H1 (cell line): Measurements from ENCODE around the gene YPEL5. TPM values are rescaled to one million over a fixed set of nuclear protein-coding genes. Genes with fewer than 3 reads are reported as not detected.

Experiments
- CTCF ChIA-PET: fragments of 300-600 bp; sonication (Branson Sonifier 250); formaldehyde crosslinking; loops from one replicate; lab custom pipeline; 2021; ENCODE audit not compliant: partially characterized antibody; lab: Charles Lee
- POLR2A ChIA-PET: fragments of 300-600 bp; sonication (Branson Sonifier 250); formaldehyde crosslinking; loops from one replicate; lab custom pipeline; 2021; ENCODE audit warnings: inconsistent platforms; ENCODE audit not compliant: partially characterized antibody; lab: Charles Lee
- DNase-seq, 2 experiments: peaks; one replicate each; pipeline versions ENCODE4 v3.0.0 to v3.0.0-alpha.2; 2010 to 2022; ENCODE audit warnings: low spot score in 2 of 2, low read depth in 1 of 2, mixed read lengths in 1 of 2
- FAIRE-seq: peaks from 2 replicates; lab custom pipeline; 2011; peaks lifted over from hg19 to GRCh38; lab: Jason Lieb, UNC
- H2AFZ ChIP-seq: 2 replicates; pipeline ENCODE4 v1.8.1; 2012; ENCODE audit warnings: low read length, inconsistent platforms
- H2AK5ac ChIP-seq: 2 replicates; pipeline ENCODE4 v1.6.1; 2013; ENCODE audit warnings: low read depth, low read length
- H2BK120ac ChIP-seq: replicated peaks from 2 replicates; pipeline ENCODE3; 2013; ENCODE audit warnings: low read depth, low read length, inconsistent platforms
- H2BK12ac ChIP-seq: 2 replicates; pipeline ENCODE4 v1.6.1; 2013; ENCODE audit warnings: low read depth, low read length
- H2BK15ac ChIP-seq: 2 replicates; pipeline ENCODE4 v1.6.1; 2013; ENCODE audit warnings: low read length
- H2BK20ac ChIP-seq: 2 replicates; pipeline ENCODE4 v1.6.1; 2013; ENCODE audit warnings: low read length
- H2BK5ac ChIP-seq: 2 replicates; pipeline ENCODE4 v1.6.1; 2013; ENCODE audit warnings: low read depth, low read length
- H3K14ac ChIP-seq: 2 replicates; pipeline ENCODE4 v1.6.1; 2013; ENCODE audit warnings: inconsistent platforms; ENCODE audit not compliant: insufficient read length
- H3K18ac ChIP-seq: 2 replicates; pipeline ENCODE4 v1.6.1; 2013; ENCODE audit warnings: low read length; ENCODE audit errors: extremely low read depth
- H3K23ac ChIP-seq: 2 replicates; pipeline ENCODE4 v1.6.1; 2013; ENCODE audit warnings: inconsistent platforms; ENCODE audit not compliant: insufficient read length
- H3K23me2 ChIP-seq: 2 replicates; pipeline ENCODE4 v1.6.1; 2013; ENCODE audit warnings: low read depth, low read length
- H3K27ac ChIP-seq: 2 replicates; pipeline ENCODE4 v1.6.1; 2011; ENCODE audit warnings: low read depth, low read length, inconsistent platforms
- H3K27me3 ChIP-seq, 4 experiments: replicated peaks in 1 of 4; 1 replicate in 1 of 4; 2 replicates in 3 of 4; pipeline versions ENCODE4 v1.6.1 to v1.8.1; 2011 to 2013; ENCODE audit warnings: low read length in 3 of 4, mild to moderate bottlenecking in 3 of 4, inconsistent platforms in 2 of 4, mixed read lengths in 2 of 4, moderate library complexity in 1 of 4; ENCODE audit not compliant: control insufficient read depth in 3 of 4, insufficient read depth in 3 of 4; ENCODE audit errors: extremely low read depth in 1 of 4
- H3K36me3 ChIP-seq, 4 experiments: 2 replicates each; pipeline versions ENCODE4 v1.6.1 to v1.8.1; 2011 to 2013; ENCODE audit warnings: mild to moderate bottlenecking in 4 of 4, low read length in 3 of 4, moderate library complexity in 2 of 4, control low read depth in 1 of 4, inconsistent platforms in 1 of 4; ENCODE audit not compliant: insufficient read depth in 4 of 4, control insufficient read depth in 2 of 4
- H3K4ac ChIP-seq: replicated peaks from 2 replicates; pipeline ENCODE3; 2013; ENCODE audit warnings: low read length, low read depth, mixed read lengths, inconsistent platforms; ENCODE audit not compliant: insufficient read length
- H3K4me1 ChIP-seq, 4 experiments: replicated peaks in 1 of 4; 1 replicate in 1 of 4; 2 replicates in 3 of 4; pipeline versions ENCODE4 v1.6.1 to v1.8.1; 2011 to 2013; ENCODE audit warnings: low read length in 3 of 4, inconsistent platforms in 2 of 4, mixed read lengths in 1 of 4; ENCODE audit not compliant: insufficient read depth in 4 of 4, control insufficient read depth in 3 of 4
- H3K4me2 ChIP-seq, 2 experiments: 2 replicates each; pipeline versions ENCODE4 v1.6.1 to v1.8.1; 2011 to 2013; ENCODE audit warnings: low read depth in 2 of 2, low read length in 2 of 2, control low read depth in 1 of 2, inconsistent platforms in 1 of 2, mild to moderate bottlenecking in 1 of 2; ENCODE audit not compliant: insufficient read depth in 1 of 2
- H3K4me3 ChIP-seq, 4 experiments: fragments of 200-600, 300-600 bp in 1 of 4; sonication (generic), shearing (Covaris generic), sonication (Bioruptor Twin) in 1 of 4; 2 replicates each; pipeline versions ENCODE4 v1.5.1 to v1.8.1; 2011 to 2016; ENCODE audit warnings: low read length in 4 of 4, low read depth in 3 of 4, control low read depth in 2 of 4, inconsistent platforms in 2 of 4, mild to moderate bottlenecking in 2 of 4, mixed read lengths in 1 of 4, moderate library complexity in 1 of 4; ENCODE audit not compliant: insufficient read depth in 2 of 4; ENCODE audit errors: extremely low read depth in 1 of 4
- H3K56ac ChIP-seq: replicated peaks from 2 replicates; pipeline ENCODE3; 2013; ENCODE audit warnings: low read depth, mild to moderate bottlenecking, mixed read lengths, low read length, inconsistent platforms; ENCODE audit not compliant: insufficient read length
- H3K79me1 ChIP-seq: 2 replicates; pipeline ENCODE4 v1.6.1; 2013; ENCODE audit warnings: low read depth, low read length, control low read depth
- H3K79me2 ChIP-seq, 2 experiments: 2 replicates each; pipeline versions ENCODE4 v1.6.1 to v1.8.1; 2012 to 2013; ENCODE audit warnings: low read length in 2 of 2, mild to moderate bottlenecking in 2 of 2, inconsistent platforms in 1 of 2; ENCODE audit not compliant: insufficient read depth in 2 of 2, control insufficient read depth in 1 of 2
- H3K9ac ChIP-seq, 4 experiments: replicated peaks in 1 of 4; 1 replicate in 1 of 4; 2 replicates in 3 of 4; pipeline versions ENCODE4 v1.6.1 to v1.8.1; 2011 to 2013; ENCODE audit warnings: low read depth in 3 of 4, low read length in 3 of 4, control low read depth in 2 of 4, mild to moderate bottlenecking in 2 of 4, moderate library complexity in 2 of 4, inconsistent platforms in 1 of 4; ENCODE audit errors: extremely low read depth in 1 of 4
- H3K9me3 ChIP-seq, 2 experiments: 2 replicates each; pipeline versions ENCODE4 v1.6.1 to v1.8.1; 2012 to 2013; ENCODE audit warnings: mild to moderate bottlenecking in 2 of 2, moderate library complexity in 2 of 2, control low read depth in 1 of 2, inconsistent platforms in 1 of 2, low read depth in 1 of 2, low read length in 1 of 2, mixed read lengths in 1 of 2; ENCODE audit not compliant: insufficient read depth in 2 of 2
- H4K20me1 ChIP-seq, 2 experiments: replicated peaks in 1 of 2; 2 replicates each; pipeline versions ENCODE3 to v1.8.1; 2011 to 2013; ENCODE audit warnings: inconsistent platforms in 2 of 2, low read length in 2 of 2, mild to moderate bottlenecking in 1 of 2; ENCODE audit not compliant: insufficient read depth in 2 of 2, control insufficient read depth in 1 of 2
- H4K5ac ChIP-seq: 2 replicates; pipeline ENCODE4 v1.6.1; 2013; ENCODE audit warnings: low read length, low read depth, mixed read lengths, inconsistent platforms; ENCODE audit not compliant: insufficient read length
- H4K8ac ChIP-seq: 2 replicates; pipeline ENCODE4 v1.8.0; 2013; ENCODE audit warnings: mild to moderate bottlenecking, moderate library complexity, low read length, inconsistent platforms; ENCODE audit not compliant: insufficient read depth; ENCODE audit errors: extremely low read depth
- H4K91ac ChIP-seq: replicated peaks from 2 replicates; pipeline ENCODE3; 2013; ENCODE audit warnings: low read length, mixed read lengths, inconsistent platforms; ENCODE audit not compliant: insufficient read length
- BCL11A ChIP-seq, 2 experiments: IDR thresholded peaks; one replicate each; pipeline ENCODE4 v1.6.1; 2011; ENCODE audit warnings: low read depth in 2 of 2, low read length in 2 of 2, mild to moderate bottlenecking in 2 of 2
- CEBPB ChIP-seq: IDR thresholded peaks from 2 replicates; pipeline ENCODE4 v1.6.1; 2012; ENCODE audit warnings: low read depth, low read length
- CTBP2 ChIP-seq: IDR thresholded peaks from 2 replicates; pipeline ENCODE4 v1.7.0; 2011; ENCODE audit warnings: borderline replicate concordance, mild to moderate bottlenecking, moderate library complexity, mixed read lengths, low read length; ENCODE audit not compliant: insufficient read depth, insufficient read length
- GTF2F1 ChIP-seq: IDR thresholded peaks from 2 replicates; pipeline ENCODE4 v1.6.1; 2012; ENCODE audit warnings: low read depth, low read length, improper control_type of control experiment, borderline replicate concordance
- TAF1 ChIP-seq: IDR thresholded peaks from 2 replicates; pipeline ENCODE4 v1.6.1; 2011; ENCODE audit warnings: mild to moderate bottlenecking, low read depth, low read length
- WGBS, 2 experiments: shearing (Covaris generic) in 1 of 2; methylation state at CpG; one replicate each; pipeline versions ENCODE4 v1.1.6 to v1.1.7; 2013 to 2015; ENCODE audit warnings: low lambda C conversion rate in 2 of 2, mixed read lengths in 2 of 2, inconsistent platforms in 1 of 2, low coverage in 1 of 2, missing lambda C conversion rate in 1 of 2; ENCODE audit not compliant: insufficient replicate concordance in 2 of 2, insufficient coverage in 1 of 2, insufficient read length in 1 of 2; ENCODE audit errors: extremely low coverage in 1 of 2, missing lambda C conversion rate in 1 of 2; 5-methylcytosine and 5-hydroxymethylcytosine counted together
- polyA plus RNA-seq, 7 experiments: library from polyadenylated mRNA; depleted of rRNA in 3 of 7; stranded (reverse) in 5 of 7; unstranded in 2 of 7; fragments of >200 nt in 5 of 7; fragments of 200-250 nt in 2 of 7; gene quantifications; 1 replicate in 5 of 7; 2 replicates in 1 of 7; 4 replicates in 1 of 7; pipeline versions ENCODE4 v1.2.1 to v1.2.3, GENCODE V29; 2011 to 2013; ENCODE audit warnings: missing spikeins in 2 of 7, mixed read lengths in 2 of 7
- total RNA-seq: library from RNA; stranded (reverse); fragmentation: NEBNext Ultra II Directional; extraction: Animal tissue kit (Norgen Biotek cat#: 25700); gene quantifications from 2 replicates; pipeline ENCODE4 v1.2.1, GENCODE V29; 2021

The YPEL5 gene
- total and polyA plus RNA-seq, 2 of the 8 experiments (the other 6 are each of a cell fraction or from before 2014, with no cell fraction given) = 18.5 to 28.0 TPM

DNA sequence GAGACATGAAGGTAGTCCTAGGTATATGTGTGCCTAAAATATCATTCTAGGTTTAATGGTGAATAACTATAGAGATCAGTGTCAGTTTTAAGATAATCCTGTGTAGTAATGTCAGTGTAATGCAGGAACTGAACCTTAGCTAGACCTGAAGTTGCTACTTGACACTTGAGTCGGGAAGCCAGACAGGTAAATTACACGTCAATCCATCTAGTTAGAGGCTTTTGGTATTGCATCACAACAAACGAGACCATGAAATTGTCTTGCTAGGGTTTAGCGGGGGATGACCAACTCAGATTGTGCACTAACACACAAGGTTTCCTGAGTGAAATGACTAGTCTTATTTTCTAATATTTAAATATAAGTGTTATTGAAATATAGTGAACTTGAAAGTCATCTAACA, 2.0 kb downstream of the YPEL5 start:
- Histone ChIP-seq H3K9me3 (no peaks in the 10 kb centered on the region), H4K91ac (no peak overlapping the region), H3K56ac (no peak overlapping the region), H3K79me2 (peaks cover 0 to 11% of the 10 kb centered on the region in 2 experiments; a peak in 2 of 4 replicates), H2AFZ (no peak overlapping the region), H3K4me1 (peaks cover 4 to 22% (median 14%) of the 10 kb centered on the region in 4 experiments; a peak in 6 of 7 replicates), H3K4ac (no peak overlapping the region), H4K5ac (no peak overlapping the region), H3K9ac (peak overlapping the region in 1 of 4 experiments; percentile 49; a peak in 1 of 7 replicates), H3K18ac (no peak overlapping the region; the same call in 1 of the 2 replicates), H2BK5ac (0 out of 2 replicates have a peak overlapping the region, but pooled peaks have one; percentile 69), H2BK12ac (peak overlapping the region; percentile 85; the same call in 1 of the 2 replicates), H3K14ac (no peak overlapping the region), H4K8ac (no peak overlapping the region), H3K4me3 (peak overlapping the region in 1 of 4 experiments; percentile 85; a peak in 3 of 8 replicates), H3K23ac (no peak overlapping the region), H3K23me2 (peaks cover 7% of the 10 kb centered on the region; the same call in 1 of the 2 replicates), H3K36me3 (peaks cover 0 to 3% (median 0%) of the 10 kb centered on the region in 4 experiments; a peak in 1 of 8 replicates), H2BK20ac (no peak overlapping the region), H4K20me1 (no peaks in the 10 kb centered on the region), H3K4me2 (peak overlapping the region; percentile 69 to 86; a peak in 3 of 4 replicates), H3K79me1 (no peaks in the 10 kb centered on the region), H3K27me3 (no peaks in the 10 kb centered on the region; a peak in 2 of 7 replicates), H3K27ac (no peak overlapping the region), H2BK15ac (no peak overlapping the region), H2AK5ac (no peak overlapping the region), H2BK120ac (no peak overlapping the region)
- TF ChIP-seq TAF1 = no peak
- TF ChIP-seq GTF2F1 = no peak
- peak; percentile 84 for TF ChIP-seq CEBPB
- TF ChIP-seq CTBP2 = no peak
- TF ChIP-seq BCL11A (IDR thresholded peaks at IDR 0.05; ENCODE audit: low read depth in 2 of 2, low read length in 2 of 2) = no peak
- ChIA-PET POLR2A (interaction anchor here (1.1 to 4.0 kb wide), 5 partner anchors 8 to 83 kb away, joined by 3 to 24 read pairs (median 4); no protein-coding TSS in a partner anchor), CTCF (interaction anchor here (0.6 to 6.5 kb wide), 5 partner anchors 14 to 1240 kb away, joined by 3 to 60 read pairs (median 5); no protein-coding TSS in a partner anchor)
- DNase-seq (no peak), FAIRE-seq (peak; percentile 19)
- WGBS, 2 experiments = 47% methylated on average over 4 of the region's 4 CpGs; no CpG with 5 or more reads in 1 of the 2 experiments
